K562 (cell line): ENCODE results near the gene USP14. TPM values are rescaled to one million over a fixed set of nuclear protein-coding genes. Genes with fewer than 3 reads are reported as not detected.

Experiments
- ARNT ChIP-seq, 2 experiments: fragments of 450-650 bp; IDR thresholded peaks; 2 replicates each; pipeline ENCODE4 v1.6.1; 2016; ENCODE audit warnings: mild to moderate bottlenecking in 1 of 2
- CBX5 ChIP-seq: IDR thresholded peaks from 2 replicates; pipeline ENCODE4 v1.6.1; 2014; ENCODE audit warnings: low read depth, borderline replicate concordance
- ELK3 ChIP-seq: fragments of 450-650 bp; formaldehyde crosslinking; IDR thresholded peaks from 2 replicates; pipeline ENCODE4 v1.4.0; 2020; ENCODE audit warnings: mild to moderate bottlenecking
- GTF2A2 ChIP-seq: IDR thresholded peaks from 2 replicates; pipeline ENCODE4 v1.6.1; 2016; ENCODE audit warnings: mild to moderate bottlenecking, missing genetic modification characterization, missing compliant biosample characterization
- KLF6 ChIP-seq: fragments of 250-450 bp; sonication (Bioruptor Pico); IDR thresholded peaks from 2 replicates; pipeline ENCODE4 v1.4.0; 2020; ENCODE audit warnings: mild to moderate bottlenecking, moderate library complexity, borderline replicate concordance
- PHF20 ChIP-seq: fragments of 450-650 bp; IDR thresholded peaks from 2 replicates; pipeline ENCODE4 v1.6.1; 2018; ENCODE audit not compliant: partially characterized antibody
- SMARCA4 ChIP-seq: fragments of 450-650 bp; IDR thresholded peaks from 2 replicates; pipeline ENCODE4 v1.6.1; 2016
- SREBF2 ChIP-seq: sonication (generic); formaldehyde crosslinking; IDR thresholded peaks from 2 replicates; pipeline ENCODE4 v1.4.0; 2020; ENCODE audit warnings: mild to moderate bottlenecking, missing genetic modification reagents
- THRB ChIP-seq: fragments of 450-650 bp; formaldehyde crosslinking; conservative IDR thresholded peaks from 2 replicates; pipeline ENCODE4 v1.4.0; 2022; ENCODE audit warnings: mild to moderate bottlenecking, missing genetic modification characterization
- TSC22D4 ChIP-seq: fragments of 450-650 bp; IDR thresholded peaks from 2 replicates; pipeline ENCODE4 v1.6.1; 2016; ENCODE audit warnings: missing genetic modification characterization, missing biosample characterization, control low read depth
- ZNF512 ChIP-seq: IDR thresholded peaks from 2 replicates; pipeline ENCODE4 v1.6.1; 2016; ENCODE audit warnings: missing genetic modification characterization, missing compliant biosample characterization
- polyA plus RNA-seq, 8 experiments: library from polyadenylated mRNA; depleted of rRNA in 4 of 8; stranded (reverse) in 5 of 8; unstranded in 3 of 8; fragments of >200 nt; fragmentation: Nextera tagmentation in 2 of 8; fragmentation: Illumina TruSeq in 1 of 8; extraction: Ambion mirVana in 2 of 8; extraction: Trizol in 1 of 8; gene quantifications; 2 replicates each; pipeline versions ENCODE4 v1.2.1 to v1.2.3, GENCODE V29; 2011 to 2014; ENCODE audit warnings: inconsistent platforms in 1 of 8, missing spikeins in 1 of 8
- total RNA-seq, 7 experiments: library from RNA; depleted of rRNA in 6 of 7; stranded (reverse); fragments of >200 nt in 6 of 7; fragmentation: Illumina TruSeq in 2 of 7; extraction: Trizol in 2 of 7; gene quantifications; 2 replicates each; pipeline versions ENCODE4 v1.2.1 to v1.2.3, GENCODE V29; 2011 to 2021; ENCODE audit warnings: low replicate concordance in 1 of 7
- TF ChIP-seq, protein P1 (sequence below), 2 experiments: IDR thresholded peaks; 2 replicates each; pipeline ENCODE4 v1.6.1; 2011; ENCODE audit warnings: borderline replicate concordance in 1 of 2, control low read depth in 1 of 2, low read depth in 1 of 2, low read length in 1 of 2, mild to moderate bottlenecking in 1 of 2, mixed read lengths in 1 of 2, moderate library complexity in 1 of 2; ENCODE audit not compliant: insufficient read depth in 1 of 2, insufficient read length in 1 of 2, poor library complexity in 1 of 2, severe bottlenecking in 1 of 2; ENCODE audit errors: extremely low read depth in 1 of 2
- TF ChIP-seq, protein P2 (sequence below): fragments of 250-450 bp; sonication (Bioruptor Pico); IDR thresholded peaks from 2 replicates; pipeline ENCODE4 v1.8.0; 2022; ENCODE audit warnings: moderate library complexity, mild to moderate bottlenecking, inconsistent platforms
- TF ChIP-seq, protein P3 (sequence below): sonication (generic); formaldehyde crosslinking; IDR thresholded peaks from 2 replicates; pipeline ENCODE4 v1.8.1; 2023; ENCODE audit warnings: mild to moderate bottlenecking, missing genetic modification reagents, moderate library complexity
- TF ChIP-seq, protein P4 (sequence below), 3 experiments: fragments of 200-800 bp in 1 of 3; sonication (Bioruptor generic) in 1 of 3; sonication (generic) in 1 of 3; formaldehyde crosslinking in 1 of 3; IDR thresholded peaks; 2 replicates each; pipeline versions ENCODE4 v1.6.1 to v1.8.0; 2016 to 2022; ENCODE audit warnings: mild to moderate bottlenecking in 2 of 3, missing compliant biosample characterization in 2 of 3, missing genetic modification characterization in 2 of 3, missing genetic modification reagents in 1 of 3

USP14 gene
- total and polyA plus RNA-seq, 9 of the 15 experiments (the other 6 are each of a cell fraction or from before 2014, with no cell fraction given), result 18.7 to 129 (median 40.3) TPM

DNA sequence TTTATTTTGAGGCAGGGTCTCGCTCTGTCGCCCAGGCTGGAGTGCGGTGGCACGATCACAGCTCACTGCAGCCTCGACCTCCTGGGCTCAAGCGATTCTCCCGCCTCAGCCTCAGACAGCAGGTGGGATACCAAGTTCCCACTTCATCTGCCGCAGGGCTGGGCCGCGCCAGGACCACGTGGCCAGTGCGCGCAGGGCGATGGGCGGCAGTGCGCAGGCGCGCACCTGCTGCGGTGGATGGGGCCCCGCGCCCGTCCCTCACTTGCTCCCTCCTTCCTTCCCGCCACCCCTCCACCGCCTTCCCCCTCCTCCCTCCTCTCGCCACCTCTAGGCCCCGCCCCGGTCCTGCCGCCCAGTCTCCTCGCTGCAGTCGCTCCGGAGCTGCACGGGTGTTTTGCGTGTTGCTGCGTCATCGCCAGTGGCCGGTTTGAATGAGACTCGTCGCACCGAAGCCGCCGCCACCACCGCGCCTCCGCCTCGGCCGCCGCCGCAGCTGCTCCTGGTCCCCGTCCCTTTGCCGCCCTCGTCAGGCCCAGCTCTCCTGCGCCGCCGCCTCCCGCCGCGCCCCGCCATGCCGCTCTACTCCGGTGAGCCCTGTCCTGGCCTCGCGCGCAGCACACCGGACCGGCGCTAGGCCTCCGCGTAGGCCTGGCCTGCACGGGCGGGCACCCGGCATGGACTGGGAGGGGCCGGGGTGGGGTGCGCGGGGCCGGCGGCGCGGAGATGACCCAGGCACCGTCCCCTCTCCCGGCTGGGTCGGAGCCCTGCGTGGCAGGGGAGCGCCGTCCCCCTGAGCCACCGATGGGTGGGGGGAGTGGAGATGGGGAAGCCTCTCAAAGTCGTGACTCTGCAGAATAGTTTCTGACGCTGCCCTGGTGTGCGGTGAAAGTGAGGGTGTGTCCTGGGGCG, at the start of gene USP14 (continued):
- TF ChIP-seq, protein P1, sequence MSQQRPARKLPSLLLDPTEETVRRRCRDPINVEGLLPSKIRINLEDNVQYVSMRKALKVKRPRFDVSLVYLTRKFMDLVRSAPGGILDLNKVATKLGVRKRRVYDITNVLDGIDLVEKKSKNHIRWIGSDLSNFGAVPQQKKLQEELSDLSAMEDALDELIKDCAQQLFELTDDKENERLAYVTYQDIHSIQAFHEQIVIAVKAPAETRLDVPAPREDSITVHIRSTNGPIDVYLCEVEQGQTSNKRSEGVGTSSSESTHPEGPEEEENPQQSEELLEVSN (IDR thresholded peaks at IDR 0.05; ENCODE audit: borderline replicate concordance in 1 of 2, extremely low read depth in 1 of 2, insufficient read depth in 1 of 2, insufficient read length in 1 of 2, low read depth in 1 of 2, low read length in 1 of 2, poor library complexity in 1 of 2, severe bottlenecking in 1 of 2), result peak; percentile 99 to 100
- TF ChIP-seq SREBF2 (CRISPR knock-in tag), result no peak
- no peak for TF ChIP-seq ELK3 (CRISPR knock-in tag)
- TF ChIP-seq, protein P2, sequence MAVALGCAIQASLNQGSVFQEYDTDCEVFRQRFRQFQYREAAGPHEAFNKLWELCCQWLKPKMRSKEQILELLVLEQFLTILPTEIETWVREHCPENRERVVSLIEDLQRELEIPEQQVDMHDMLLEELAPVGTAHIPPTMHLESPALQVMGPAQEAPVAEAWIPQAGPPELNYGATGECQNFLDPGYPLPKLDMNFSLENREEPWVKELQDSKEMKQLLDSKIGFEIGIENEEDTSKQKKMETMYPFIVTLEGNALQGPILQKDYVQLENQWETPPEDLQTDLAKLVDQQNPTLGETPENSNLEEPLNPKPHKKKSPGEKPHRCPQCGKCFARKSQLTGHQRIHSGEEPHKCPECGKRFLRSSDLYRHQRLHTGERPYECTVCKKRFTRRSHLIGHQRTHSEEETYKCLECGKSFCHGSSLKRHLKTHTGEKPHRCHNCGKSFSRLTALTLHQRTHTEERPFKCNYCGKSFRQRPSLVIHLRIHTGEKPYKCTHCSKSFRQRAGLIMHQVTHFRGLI (CRISPR knock-in tag), result no peak
- TF ChIP-seq THRB (CRISPR knock-in tag), result 0 out of 2 replicates have a peak, but pooled peaks have one; percentile 52
- TF ChIP-seq GTF2A2 (tag), result no peak
- TF ChIP-seq, protein P3, sequence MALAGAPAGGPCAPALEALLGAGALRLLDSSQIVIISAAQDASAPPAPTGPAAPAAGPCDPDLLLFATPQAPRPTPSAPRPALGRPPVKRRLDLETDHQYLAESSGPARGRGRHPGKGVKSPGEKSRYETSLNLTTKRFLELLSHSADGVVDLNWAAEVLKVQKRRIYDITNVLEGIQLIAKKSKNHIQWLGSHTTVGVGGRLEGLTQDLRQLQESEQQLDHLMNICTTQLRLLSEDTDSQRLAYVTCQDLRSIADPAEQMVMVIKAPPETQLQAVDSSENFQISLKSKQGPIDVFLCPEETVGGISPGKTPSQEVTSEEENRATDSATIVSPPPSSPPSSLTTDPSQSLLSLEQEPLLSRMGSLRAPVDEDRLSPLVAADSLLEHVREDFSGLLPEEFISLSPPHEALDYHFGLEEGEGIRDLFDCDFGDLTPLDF (CRISPR knock-in tag), result peak; percentile 15; the same call in 1 of the 2 replicates
- TF ChIP-seq SMARCA4, result no peak
- 0 out of 2 replicates have a peak, but pooled peaks have one; percentile 75 for TF ChIP-seq KLF6
- no peak for TF ChIP-seq TSC22D4 (tag)
- no peak for TF ChIP-seq ARNT (IDR thresholded peaks at IDR 0.05)
- 0 out of 2 replicates have a peak, but pooled peaks have one; percentile 37 for TF ChIP-seq CBX5
- TF ChIP-seq, protein P4, sequence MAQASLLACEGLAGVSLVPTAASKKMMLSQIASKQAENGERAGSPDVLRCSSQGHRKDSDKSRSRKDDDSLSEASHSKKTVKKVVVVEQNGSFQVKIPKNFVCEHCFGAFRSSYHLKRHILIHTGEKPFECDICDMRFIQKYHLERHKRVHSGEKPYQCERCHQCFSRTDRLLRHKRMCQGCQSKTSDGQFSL (CRISPR knock-in tag; IDR thresholded peaks at IDR 0.05), result peak; percentile 91
- TF ChIP-seq, protein P4 (tag; IDR thresholded peaks at IDR 0.05), result peak in 1 of 2 experiments; percentile 71; a peak in 1 of 4 replicates
- TF ChIP-seq ZNF512 (tag), result no peak
- TF ChIP-seq PHF20, result peak; percentile 94
